Thyroid gland (tissue), 4 donors: ENCODE measurements around the gene HIVEP2. TPM values are rescaled to one million over a fixed set of nuclear protein-coding genes. Genes with fewer than 3 reads are reported as not detected.

Experiments
- DNase-seq, 2 donors: peaks; one replicate each; pipeline ENCODE4 v3.0.0-alpha.2; 2019
- H3K27ac ChIP-seq, 3 donors: fragments of 200-600 bp; sonication (generic); 1 replicate in 2 of 3; 2 replicates in 1 of 3; pipeline ENCODE4 v1.5.1; 2016 to 2019; ENCODE audit warnings: mild to moderate bottlenecking in 1 of 3, moderate library complexity in 1 of 3
- H3K27me3 ChIP-seq: fragments of 200-600 bp; sonication (generic); one replicate; pipeline ENCODE4 v1.5.1; 2019
- H3K36me3 ChIP-seq, 2 donors: fragments of 200-600 bp; sonication (generic); one replicate each; pipeline ENCODE4 v1.5.1; 2016 to 2019
- H3K4me1 ChIP-seq, 2 donors: fragments of 200-600 bp; sonication (generic); one replicate each; pipeline ENCODE4 v1.5.1; 2017 to 2019
- H3K4me3 ChIP-seq, 3 donors: fragments of 200-600 bp; sonication (generic); replicated peaks in 1 of 3; 1 replicate in 2 of 3; 2 replicates in 1 of 3; pipeline ENCODE4 v1.5.1; 2016; ENCODE audit warnings: mild to moderate bottlenecking in 1 of 3
- H3K9me3 ChIP-seq: fragments of 200-600 bp; sonication (generic); one replicate; pipeline ENCODE4 v1.5.1; 2017
- POLR2A ChIP-seq, 2 donors: fragments of 450-650 bp; IDR thresholded peaks; one replicate each; pipeline ENCODE4 v1.6.1; 2017; ENCODE audit warnings: antibody characterized with exemption in 2 of 2, mild to moderate bottlenecking in 2 of 2, moderate library complexity in 1 of 2
- WGBS, 2 donors: methylation state at CpG; one replicate each; pipeline ENCODE4 v1.1.5; 2017; 5-methylcytosine and 5-hydroxymethylcytosine counted together
- intact Hi-C: fragments of 100-400 bp; cut with DNase I; formaldehyde crosslinking; loops from one replicate; pipeline ENCODE4 v1.15.1; 2023
- total RNA-seq, 4 donors: library from RNA; depleted of rRNA; stranded (reverse); fragments of >200 nt; gene quantifications; one replicate each; pipeline ENCODE4 v1.2.3, GENCODE V29; 2016
- TF ChIP-seq, protein P1 (sequence below), 6 experiments: fragments of 200-600 bp in 3 of 6; fragments of 450-650 bp in 3 of 6; sonication (generic) in 3 of 6; IDR thresholded peaks; one replicate each; pipeline ENCODE4 v1.5.1; 2016 to 2019; ENCODE audit warnings: antibody characterized with exemption in 6 of 6, mild to moderate bottlenecking in 2 of 6, inconsistent platforms in 1 of 6, moderate library complexity in 1 of 6

HIVEP2 gene
- total RNA-seq, 4 donors from 2014 or later, result 23.3 to 41.8 (median 26.4) TPM

DNA sequence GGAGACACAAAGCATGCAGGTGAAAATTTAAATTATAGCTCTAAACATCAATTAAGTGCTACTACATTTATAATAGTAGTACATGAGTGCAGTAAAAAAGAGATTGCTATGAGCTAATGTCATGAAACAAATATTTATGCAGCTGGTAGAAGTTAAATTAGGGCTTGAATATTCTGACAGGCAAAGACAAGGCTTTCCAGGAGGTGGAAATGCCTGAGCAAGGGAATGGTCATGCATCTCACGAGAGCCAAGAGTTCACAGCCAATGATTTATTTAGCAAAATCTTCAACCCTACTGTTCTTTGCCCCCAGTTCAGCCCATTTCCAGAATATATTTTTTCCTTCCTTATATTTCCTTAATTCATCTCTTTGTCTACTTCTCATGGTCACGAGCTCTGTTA lies 128.9 kb downstream of the HIVEP2 start:
- no peak for DNase-seq
- H3K9me3 ChIP-seq, result no peaks in the 10 kb centered on the region
- TF ChIP-seq, protein P1, sequence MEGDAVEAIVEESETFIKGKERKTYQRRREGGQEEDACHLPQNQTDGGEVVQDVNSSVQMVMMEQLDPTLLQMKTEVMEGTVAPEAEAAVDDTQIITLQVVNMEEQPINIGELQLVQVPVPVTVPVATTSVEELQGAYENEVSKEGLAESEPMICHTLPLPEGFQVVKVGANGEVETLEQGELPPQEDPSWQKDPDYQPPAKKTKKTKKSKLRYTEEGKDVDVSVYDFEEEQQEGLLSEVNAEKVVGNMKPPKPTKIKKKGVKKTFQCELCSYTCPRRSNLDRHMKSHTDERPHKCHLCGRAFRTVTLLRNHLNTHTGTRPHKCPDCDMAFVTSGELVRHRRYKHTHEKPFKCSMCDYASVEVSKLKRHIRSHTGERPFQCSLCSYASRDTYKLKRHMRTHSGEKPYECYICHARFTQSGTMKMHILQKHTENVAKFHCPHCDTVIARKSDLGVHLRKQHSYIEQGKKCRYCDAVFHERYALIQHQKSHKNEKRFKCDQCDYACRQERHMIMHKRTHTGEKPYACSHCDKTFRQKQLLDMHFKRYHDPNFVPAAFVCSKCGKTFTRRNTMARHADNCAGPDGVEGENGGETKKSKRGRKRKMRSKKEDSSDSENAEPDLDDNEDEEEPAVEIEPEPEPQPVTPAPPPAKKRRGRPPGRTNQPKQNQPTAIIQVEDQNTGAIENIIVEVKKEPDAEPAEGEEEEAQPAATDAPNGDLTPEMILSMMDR (IDR thresholded peaks at IDR 0.05), result no peak
- TF ChIP-seq POLR2A (IDR thresholded peaks at IDR 0.05), result no peak
- no peak overlapping the region for H3K27ac ChIP-seq
- whole genome bisulfite sequencing, 2 donors, result 89 to 93% methylated on average over 2 of the region's 2 CpGs
- intact Hi-C loops, result no loop called here
- H3K4me3 ChIP-seq, result no peak overlapping the region
- H3K36me3 ChIP-seq, result no peaks in the 10 kb centered on the region
- H3K4me1 ChIP-seq, result peaks cover 0 to 3% of the 10 kb centered on the region in 2 donors
- H3K27me3 ChIP-seq, result no peaks in the 10 kb centered on the region

DNA sequence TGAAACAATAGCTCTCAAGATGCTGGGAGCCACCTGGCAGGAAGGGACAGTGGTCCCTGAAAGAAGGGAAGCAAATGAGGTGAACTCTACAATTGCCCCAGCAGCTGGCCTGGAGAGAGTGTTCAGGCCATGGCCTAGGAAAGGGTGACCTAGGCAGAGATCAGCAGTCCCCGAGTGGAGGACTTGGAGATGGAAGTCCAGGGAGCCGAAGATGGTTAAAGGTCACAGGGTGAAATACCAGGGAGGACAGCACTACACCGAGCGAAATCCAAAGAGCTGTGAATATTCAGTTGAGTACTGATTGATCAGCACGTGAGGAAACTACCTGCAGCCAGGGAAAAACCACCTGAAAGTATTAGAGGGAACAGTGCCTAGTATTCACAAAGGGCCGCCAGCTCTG lies 133.1 kb downstream of the HIVEP2 start:
- Histone ChIP-seq H3K36me3 (no peaks in the 10 kb centered on the region), H3K9me3 (no peaks in the 10 kb centered on the region), H3K27ac (no peak overlapping the region), H3K4me3 (no peak overlapping the region), H3K4me1 (no peaks in the 10 kb centered on the region), H3K27me3 (no peaks in the 10 kb centered on the region)
- 90 to 92% methylated on average over 6 of the region's 6 CpGs for WGBS, 2 donors
- TF ChIP-seq, protein P1 (IDR thresholded peaks at IDR 0.05), result no peak
- no peak for TF ChIP-seq POLR2A (IDR thresholded peaks at IDR 0.05)
- no peak for DNase-seq
- intact Hi-C loops, result no loop called here

DNA sequence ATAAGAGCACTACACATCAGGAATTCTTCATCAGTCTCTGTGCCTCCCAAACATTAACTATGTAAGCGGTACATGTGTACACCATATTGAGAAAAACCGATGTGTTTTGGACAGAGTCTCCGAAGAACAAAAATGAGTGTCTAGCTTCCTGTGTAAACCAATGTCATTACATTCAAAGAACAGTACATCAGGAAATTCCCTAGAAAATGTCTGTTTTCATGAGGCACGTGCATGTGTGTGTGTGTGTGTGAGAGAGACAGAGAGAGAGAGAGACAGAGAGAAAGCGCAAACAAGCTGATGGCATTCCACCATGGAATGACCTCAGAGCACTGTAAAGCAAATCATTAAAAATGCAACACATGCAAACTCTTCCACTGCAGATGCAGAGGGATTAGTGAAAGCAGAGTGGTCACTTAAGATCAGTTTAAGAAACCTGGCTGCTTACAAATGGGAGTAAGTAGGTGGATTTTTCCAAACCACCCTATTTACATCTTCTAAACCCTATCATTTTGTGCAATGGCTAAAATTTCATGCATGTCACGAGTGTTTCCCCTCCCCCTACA lies 133.9 kb downstream of the HIVEP2 start:
- no peaks in the 10 kb centered on the region for H3K4me1 ChIP-seq
- no peak overlapping the region for H3K4me3 ChIP-seq
- TF ChIP-seq, protein P1 (IDR thresholded peaks at IDR 0.05), result no peak
- no peak for TF ChIP-seq POLR2A (IDR thresholded peaks at IDR 0.05)
- no peaks in the 10 kb centered on the region for H3K27me3 ChIP-seq
- H3K9me3 ChIP-seq, result no peaks in the 10 kb centered on the region
- 77 to 89% methylated on average over 6 of the region's 6 CpGs for WGBS, 2 donors
- no peaks in the 10 kb centered on the region for H3K36me3 ChIP-seq
- H3K27ac ChIP-seq, result no peak overlapping the region
- intact Hi-C loops, result no loop called here
- no peak for DNase-seq

DNA sequence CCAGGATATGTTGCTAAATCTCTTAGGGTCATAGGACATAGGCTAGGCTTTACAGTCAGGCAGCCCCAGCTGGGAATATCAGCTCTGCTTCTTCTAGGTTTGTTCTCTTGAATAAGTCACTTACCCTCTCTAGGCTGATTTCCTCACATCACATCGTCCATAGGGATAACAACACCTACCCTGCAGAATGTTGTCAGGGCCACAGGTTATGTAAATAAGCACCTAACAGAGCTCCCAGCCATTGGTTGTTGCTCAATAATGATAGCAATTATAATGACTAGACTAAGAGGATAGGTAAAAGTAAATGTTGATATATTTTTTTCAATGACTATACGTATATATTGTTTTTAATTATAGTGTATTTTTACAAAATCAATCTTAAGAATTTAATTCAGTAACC lies 135.0 kb downstream of the HIVEP2 start:
- 90 to 91% methylated on average over 2 of the region's 2 CpGs for WGBS, 2 donors
- Histone ChIP-seq H3K4me3 (no peak overlapping the region), H3K27me3 (no peaks in the 10 kb centered on the region), H3K27ac (no peak overlapping the region), H3K36me3 (no peaks in the 10 kb centered on the region), H3K9me3 (no peaks in the 10 kb centered on the region), H3K4me1 (no peaks in the 10 kb centered on the region)
- TF ChIP-seq POLR2A (IDR thresholded peaks at IDR 0.05), result no peak
- TF ChIP-seq, protein P1 (IDR thresholded peaks at IDR 0.05), result no peak
- intact Hi-C loops, result no loop called here
- no peak for DNase-seq

DNA sequence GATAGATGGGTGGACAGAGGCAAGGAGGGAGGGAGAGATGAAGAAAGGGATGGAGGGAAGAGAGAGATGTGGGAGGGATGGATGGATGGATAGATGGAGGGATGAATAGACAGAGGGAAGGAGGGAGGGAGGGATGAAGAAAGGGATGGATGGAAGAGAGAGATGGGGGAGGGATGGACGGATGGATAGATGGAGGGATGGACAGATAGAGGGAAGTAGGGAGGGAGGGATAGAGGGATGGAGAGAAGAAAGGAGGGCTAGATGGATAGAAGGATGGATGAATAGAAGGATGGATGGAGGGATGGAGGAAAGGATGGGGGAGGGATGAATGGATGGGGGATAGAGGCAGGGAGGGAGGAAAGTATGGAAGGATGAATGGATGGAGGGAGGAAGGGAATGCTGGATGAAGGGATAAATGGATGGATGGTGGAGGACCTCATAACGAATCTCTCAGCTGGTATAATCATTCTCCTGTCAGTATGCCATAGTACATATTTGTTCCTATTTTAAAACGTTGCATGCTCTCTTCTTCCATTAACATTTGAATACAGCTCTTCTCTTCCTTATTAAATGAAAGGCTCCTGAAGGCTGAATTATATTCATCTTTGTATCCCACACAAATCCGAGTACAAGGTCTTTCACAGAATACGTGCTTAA lies 136.4 kb downstream of the HIVEP2 start:
- Histone ChIP-seq H3K27me3 (no peaks in the 10 kb centered on the region), H3K36me3 (no peaks in the 10 kb centered on the region), H3K4me3 (no peak overlapping the region), H3K4me1 (no peaks in the 10 kb centered on the region), H3K27ac (no peak overlapping the region), H3K9me3 (no peaks in the 10 kb centered on the region)
- WGBS, 2 donors, result 93 to 96% methylated on average over 5 of the region's 5 CpGs
- TF ChIP-seq, protein P1 (IDR thresholded peaks at IDR 0.05), result no peak
- no peak for TF ChIP-seq POLR2A (IDR thresholded peaks at IDR 0.05)
- no peak for DNase-seq
- intact Hi-C loops, result no loop called here
